HG03064 (cell line): ENCODE measurements around the gene KIRREL3.
"Not testable (repeated sequence)": the region's sequence is repeated elsewhere in the genome, so short reads cannot be mapped to it uniquely, and the experiment has no call there.

Source experiments
- ATAC-seq: cut with Tn5 transposase; IDR thresholded peaks from one replicate; pipeline ENCODE4 v1.9.1; 2021; ENCODE audit warnings: low read depth; ENCODE audit not compliant: unreplicated experiment

KIRREL3 gene

DNA sequence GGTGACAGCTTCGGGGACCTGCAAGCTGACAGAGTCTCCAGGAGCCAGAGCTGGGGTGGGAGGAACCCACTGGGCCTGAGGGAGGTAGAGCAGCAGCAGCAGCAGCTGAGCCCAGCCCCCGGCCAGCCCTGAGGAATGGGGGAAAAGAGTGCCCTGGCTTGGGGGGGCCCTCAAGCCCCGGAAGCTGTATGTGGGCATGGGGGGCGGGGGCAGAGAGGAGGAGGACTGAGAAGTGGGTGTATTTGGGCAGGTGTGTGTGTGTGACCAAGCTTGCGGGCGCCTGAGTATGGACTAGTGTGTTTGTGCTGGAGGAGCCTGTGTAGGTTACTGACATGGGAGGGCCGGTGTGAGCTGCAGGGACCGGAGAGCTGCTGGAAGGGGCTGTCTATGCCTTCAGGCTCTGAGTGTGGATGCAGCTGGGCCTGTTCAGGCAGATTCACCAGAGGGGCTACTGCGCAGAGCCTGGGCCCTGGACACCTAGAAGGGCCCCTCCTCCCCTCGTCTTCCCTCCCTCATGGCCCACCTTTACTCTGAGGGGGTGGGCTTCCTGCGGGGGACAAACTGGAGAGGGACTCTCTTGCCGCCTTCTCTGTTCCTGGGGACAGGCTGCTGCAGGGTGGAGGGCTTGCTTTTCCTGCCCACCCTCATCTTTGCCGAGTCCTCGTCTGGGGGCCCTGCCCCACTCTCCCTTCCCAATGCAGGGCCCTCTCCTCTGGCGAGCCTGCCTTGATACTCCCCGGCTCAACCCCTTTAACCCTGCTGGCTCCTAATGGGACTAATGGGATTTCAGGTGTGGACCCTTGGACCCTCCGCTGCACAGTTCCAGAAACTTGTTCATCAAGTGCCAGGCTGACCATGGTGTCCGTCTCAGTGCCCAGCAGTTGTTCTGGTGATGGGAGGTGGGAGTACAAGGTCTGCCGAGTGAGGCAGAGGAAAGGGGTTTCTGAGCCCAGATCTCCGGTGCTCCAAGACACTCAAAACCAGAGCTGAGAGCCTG lies 616.9 kb downstream of the KIRREL3 start:
- no peak for ATAC-seq

DNA sequence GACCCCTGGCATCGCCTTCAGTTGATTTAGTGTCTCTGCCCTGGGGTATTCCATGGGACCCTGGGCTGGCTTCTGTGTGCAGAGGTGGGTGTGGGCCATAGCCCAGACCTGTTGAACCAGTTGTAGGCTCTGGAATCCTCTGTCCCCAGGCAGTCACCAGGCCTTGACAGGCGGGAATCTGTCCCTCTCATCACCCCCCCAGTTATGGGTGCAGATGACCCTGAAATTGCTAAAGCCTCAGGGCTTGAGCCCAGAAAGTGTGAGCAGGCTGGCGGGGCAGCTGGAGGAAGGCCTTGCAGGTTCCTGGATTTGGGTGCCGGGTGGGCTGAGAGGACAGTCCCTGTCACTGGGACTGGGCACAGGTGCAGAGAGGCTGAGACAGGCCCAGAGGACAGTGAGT lies 617.9 kb downstream of the KIRREL3 start:
- not testable (repeated sequence) for ATAC-seq

DNA sequence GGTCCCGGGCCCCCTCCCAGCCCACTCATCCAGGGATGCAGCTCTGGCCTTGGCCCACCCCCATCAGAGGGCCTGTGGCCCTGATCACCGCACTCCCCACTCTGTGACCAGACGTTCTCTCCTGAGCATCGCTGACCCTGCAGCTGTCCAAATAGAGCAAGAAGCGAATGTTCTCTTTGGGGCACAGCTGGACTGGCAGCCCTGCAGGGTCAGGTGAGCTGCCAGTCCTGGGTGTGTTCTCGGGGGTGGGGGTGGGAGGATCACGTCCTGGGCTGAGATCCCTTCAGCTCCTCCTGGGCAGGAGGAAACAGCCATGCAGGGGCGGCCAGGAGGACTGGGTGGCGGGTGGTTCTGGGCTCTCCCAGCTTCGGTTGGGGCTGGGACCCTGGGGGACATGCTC lies 618.6 kb downstream of the KIRREL3 start:
- not testable (repeated sequence) for ATAC-seq

DNA sequence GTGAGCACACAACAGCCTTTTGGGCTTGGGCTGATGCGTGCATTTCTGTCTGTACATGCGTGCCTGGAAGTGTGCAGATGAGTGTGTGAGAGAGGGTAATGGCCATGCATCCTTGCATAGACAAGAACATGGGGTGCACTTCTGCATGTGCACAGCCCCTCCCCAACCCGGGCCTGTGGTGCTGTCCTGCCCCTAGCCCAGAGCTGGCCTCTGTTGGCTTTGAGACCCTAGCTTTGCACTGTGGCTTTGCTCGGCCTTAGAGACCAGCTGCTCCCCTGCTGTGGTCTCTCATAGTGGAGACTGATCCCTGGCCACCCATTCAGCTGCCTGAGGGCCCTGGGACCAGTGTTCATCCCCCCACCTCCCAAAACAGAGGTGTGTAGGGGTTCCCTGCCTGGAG lies 619.7 kb downstream of the KIRREL3 start:
- no peak for ATAC-seq

DNA sequence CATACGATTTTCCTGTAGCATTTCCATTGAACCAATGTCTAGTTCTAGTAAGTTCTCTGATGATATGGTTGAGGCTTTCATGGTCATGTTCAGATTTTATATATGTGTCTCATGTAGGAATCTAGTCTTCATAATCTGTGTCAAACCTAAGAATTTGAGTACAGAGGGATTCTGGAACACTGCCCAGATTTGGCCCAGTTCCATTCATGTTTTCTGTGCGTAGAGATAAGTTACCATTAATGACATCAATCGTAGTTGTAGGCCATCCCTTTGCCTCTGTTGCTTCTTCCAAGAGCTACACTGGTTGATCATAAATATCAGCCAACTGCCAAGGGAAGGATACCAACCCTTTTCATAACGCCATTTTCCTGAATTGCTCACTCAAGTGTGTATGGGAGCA lies 621.8 kb downstream of the KIRREL3 start:
- no peak for ATAC-seq

DNA sequence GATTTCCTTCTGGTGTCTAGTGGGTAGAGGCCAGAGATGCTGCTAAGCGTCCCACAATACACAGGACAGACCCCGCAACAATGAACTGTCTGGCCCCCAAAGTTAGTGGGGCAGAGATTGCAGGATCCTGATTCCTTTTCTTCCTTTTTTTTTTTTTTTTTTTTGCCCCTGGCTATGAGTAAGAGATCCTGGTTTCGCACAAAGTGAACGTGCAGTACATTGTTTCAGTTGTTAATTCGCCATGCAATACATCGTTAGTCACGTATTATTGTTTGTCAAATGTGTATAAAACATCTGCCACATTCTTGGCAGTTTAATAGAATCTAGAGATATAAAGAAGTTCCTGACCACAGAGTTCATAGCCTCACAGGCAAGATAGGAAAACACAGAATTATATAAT lies 624.8 kb downstream of the KIRREL3 start:
- ATAC-seq, result no peak

DNA sequence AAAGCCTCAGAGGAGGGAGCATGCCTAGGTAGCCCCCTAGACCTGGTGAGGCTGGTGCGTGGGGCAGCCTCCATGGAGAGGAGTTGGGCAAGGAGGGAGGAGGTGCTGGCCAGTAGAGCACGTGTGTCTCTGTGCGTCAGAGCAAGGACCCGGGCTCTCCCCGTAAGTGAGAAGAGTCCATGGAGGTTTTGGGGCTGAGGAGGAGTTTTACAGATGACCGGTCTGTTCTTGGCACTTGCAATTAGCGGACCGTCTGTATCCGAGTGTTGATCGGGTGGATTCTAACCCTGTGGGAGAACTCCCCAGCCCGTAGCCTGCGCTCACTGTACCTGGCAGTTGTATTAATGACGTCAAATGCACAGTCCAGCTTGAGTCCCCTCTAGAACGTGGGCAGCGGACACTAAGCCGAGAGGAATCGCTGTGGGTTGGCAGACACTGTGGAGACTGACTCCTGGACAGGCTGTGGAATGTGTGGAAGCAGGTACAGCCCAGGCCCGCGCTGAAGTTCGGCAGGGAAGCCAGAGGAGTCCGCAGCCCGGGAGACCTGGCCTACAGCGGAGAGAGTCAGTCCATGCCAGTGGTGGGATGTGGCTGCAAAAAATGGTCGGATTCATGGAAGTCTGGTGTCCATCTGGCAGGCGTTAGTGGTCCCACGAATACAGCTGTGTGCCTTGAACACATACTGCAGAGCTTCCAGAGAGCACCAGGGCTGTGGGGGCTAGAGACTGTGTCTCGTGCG lies 625.8 kb downstream of the KIRREL3 start:
- ATAC-seq, result not testable (repeated sequence)

DNA sequence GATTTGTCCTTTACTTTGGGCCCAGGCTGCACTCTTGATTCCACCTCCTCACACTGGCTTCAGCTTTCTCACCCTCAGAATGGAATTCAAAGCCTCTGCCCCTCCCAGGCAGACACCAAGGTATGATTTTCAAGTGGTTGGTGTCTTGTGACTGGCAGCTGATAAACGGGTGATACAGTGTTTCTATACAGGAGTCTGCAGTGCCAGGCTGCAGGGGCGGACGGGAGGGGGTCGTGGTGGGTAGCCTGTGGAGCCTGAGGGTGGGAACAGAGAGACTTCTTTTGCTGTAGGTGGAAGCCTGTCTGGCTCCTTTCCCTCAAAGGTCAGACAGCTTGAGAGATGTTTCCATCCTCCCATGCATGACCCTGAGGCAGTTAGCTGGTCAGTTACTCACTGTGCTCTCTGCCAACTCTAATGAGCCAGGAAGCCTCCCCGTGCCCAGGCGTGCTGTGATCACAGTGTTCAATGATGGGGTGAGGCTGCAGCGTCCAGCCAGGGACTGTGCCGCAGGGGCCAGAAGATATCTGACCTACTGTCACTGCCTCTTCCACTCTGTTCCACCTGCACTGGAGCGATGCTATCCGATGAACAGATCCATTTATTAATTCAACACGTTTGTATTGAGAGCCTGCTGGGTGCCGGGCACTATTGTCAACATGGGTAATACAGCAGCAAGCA lies 627.0 kb downstream of the KIRREL3 start:
- not testable (repeated sequence) for ATAC-seq
